ENCODE data around the gene SGO1.

GRCh38 chr3:20230954-20231353, 44.9 kb upstream of the SGO1 start:
- TF ChIP-seq CTCF (IDR thresholded peaks at IDR 0.05), result no peak
- no peak for TF ChIP-seq EP300 (IDR thresholded peaks at IDR 0.05)
